SK-N-SH treated with all-trans-retinoic acid at 6 μM for 48 hours (cell line): Measurements from ENCODE around the gene SEMA6B.

ENCODE experiments used
- ATAC-seq: fragments of 200-7000 bp; cut with Tn5 transposase; 3 replicates; pipeline ENCODE4 v1.9.1; 2020; ENCODE audit warnings: mild to moderate bottlenecking, moderate library complexity
- ARNTL ChIP-seq: fragments of 450-650 bp; formaldehyde crosslinking; IDR thresholded peaks from 2 replicates; pipeline ENCODE4 v1.5.0; 2020; ENCODE audit warnings: low read depth, mild to moderate bottlenecking, moderate library complexity, borderline replicate concordance
- BACH2 ChIP-seq: fragments of 250-450 bp; sonication (Bioruptor Pico); IDR thresholded peaks from 2 replicates; pipeline ENCODE4 v1.9.0; 2021; ENCODE audit warnings: mild to moderate bottlenecking, borderline replicate concordance
- CSDC2 ChIP-seq: fragments of 250-450 bp; sonication (Bioruptor Pico); IDR thresholded peaks from 2 replicates; pipeline ENCODE4 v1.5.0; 2020; ENCODE audit warnings: mild to moderate bottlenecking, moderate library complexity
- ESRRG ChIP-seq: fragments of 250-450 bp; sonication (Bioruptor Pico); IDR thresholded peaks from 2 replicates; pipeline ENCODE4 v1.6.1; 2021; ENCODE audit warnings: mild to moderate bottlenecking
- GLIS3 ChIP-seq: fragments of 250-450 bp; sonication (Bioruptor Pico); IDR thresholded peaks from 2 replicates; pipeline ENCODE4 v1.5.0; 2020; ENCODE audit warnings: mild to moderate bottlenecking, moderate library complexity
- ISL1 ChIP-seq: fragments of 250-450 bp; sonication (Bioruptor Pico); IDR thresholded peaks from 2 replicates; pipeline ENCODE4 v2.1.2; 2022; ENCODE audit warnings: mild to moderate bottlenecking, moderate library complexity
- OSR1 ChIP-seq: fragments of 250-450 bp; sonication (Bioruptor Pico); IDR thresholded peaks from 2 replicates; pipeline ENCODE4 v1.8.0; 2022; ENCODE audit warnings: moderate library complexity, mild to moderate bottlenecking, inconsistent platforms
- PATZ1 ChIP-seq: fragments of 250-450 bp; sonication (Bioruptor Pico); IDR thresholded peaks from 2 replicates; pipeline ENCODE4 v1.8.0; 2020; ENCODE audit warnings: mild to moderate bottlenecking, moderate library complexity, borderline replicate concordance
- POU6F1 ChIP-seq: fragments of 250-450 bp; sonication (Bioruptor Pico); IDR thresholded peaks from 2 replicates; pipeline ENCODE4 v1.8.0; 2021; ENCODE audit warnings: low read depth, mild to moderate bottlenecking, moderate library complexity, borderline replicate concordance
- RARB ChIP-seq: fragments of 250-450 bp; sonication (Bioruptor Pico); IDR thresholded peaks from 2 replicates; pipeline ENCODE4 v1.8.0; 2021; ENCODE audit warnings: mild to moderate bottlenecking, moderate library complexity
- SNAI2 ChIP-seq: fragments of 250-450 bp; sonication (Bioruptor Pico); IDR thresholded peaks from 2 replicates; pipeline ENCODE4 v1.5.0; 2020; ENCODE audit warnings: mild to moderate bottlenecking, moderate library complexity
- TCF4 ChIP-seq: fragments of 250-450 bp; sonication (Bioruptor Pico); IDR thresholded peaks from 2 replicates; pipeline ENCODE4 v1.8.0; 2021; ENCODE audit warnings: mild to moderate bottlenecking, moderate library complexity, borderline replicate concordance
- TOX ChIP-seq: fragments of 250-450 bp; sonication (Bioruptor Pico); IDR thresholded peaks from 2 replicates; pipeline ENCODE4 v1.8.0; 2021; ENCODE audit warnings: mild to moderate bottlenecking, moderate library complexity, borderline replicate concordance
- ZC3H10 ChIP-seq: fragments of 250-450 bp; sonication (Bioruptor Pico); IDR thresholded peaks from 2 replicates; pipeline ENCODE4 v1.5.1; 2021; ENCODE audit warnings: mild to moderate bottlenecking, moderate library complexity
- ZFP3 ChIP-seq: fragments of 250-450 bp; sonication (Bioruptor Pico); IDR thresholded peaks from 2 replicates; pipeline ENCODE4 v1.5.0; 2020; ENCODE audit warnings: mild to moderate bottlenecking, moderate library complexity
- ZFP30 ChIP-seq: fragments of 450-650 bp; formaldehyde crosslinking; IDR thresholded peaks from 2 replicates; pipeline ENCODE4 v1.5.0; 2022; ENCODE audit warnings: mild to moderate bottlenecking, moderate library complexity
- ZNF565 ChIP-seq: fragments of 450-650 bp; formaldehyde crosslinking; conservative IDR thresholded peaks from 2 replicates; pipeline ENCODE4 v1.5.0; 2020; ENCODE audit warnings: low read depth, mild to moderate bottlenecking, moderate library complexity
- ZNF70 ChIP-seq: fragments of 450-650 bp; formaldehyde crosslinking; IDR thresholded peaks from 2 replicates; pipeline ENCODE4 v1.5.0; 2020; ENCODE audit warnings: mild to moderate bottlenecking, moderate library complexity
- TF ChIP-seq, protein P1 (sequence below): fragments of 250-450 bp; sonication (Bioruptor Pico); IDR thresholded peaks from 2 replicates; pipeline ENCODE4 v1.5.1; 2020; ENCODE audit warnings: low read depth, mild to moderate bottlenecking, moderate library complexity
- TF ChIP-seq, protein P2 (sequence below): fragments of 250-450 bp; sonication (Bioruptor Pico); IDR thresholded peaks from 2 replicates; pipeline ENCODE4 v1.5.0; 2020; ENCODE audit warnings: mild to moderate bottlenecking, moderate library complexity
- TF ChIP-seq, protein P3 (sequence below): fragments of 250-450 bp; sonication (Bioruptor Pico); IDR thresholded peaks from 2 replicates; pipeline ENCODE4 v1.5.1; 2021; ENCODE audit warnings: mild to moderate bottlenecking, moderate library complexity

The SEMA6B gene

DNA sequence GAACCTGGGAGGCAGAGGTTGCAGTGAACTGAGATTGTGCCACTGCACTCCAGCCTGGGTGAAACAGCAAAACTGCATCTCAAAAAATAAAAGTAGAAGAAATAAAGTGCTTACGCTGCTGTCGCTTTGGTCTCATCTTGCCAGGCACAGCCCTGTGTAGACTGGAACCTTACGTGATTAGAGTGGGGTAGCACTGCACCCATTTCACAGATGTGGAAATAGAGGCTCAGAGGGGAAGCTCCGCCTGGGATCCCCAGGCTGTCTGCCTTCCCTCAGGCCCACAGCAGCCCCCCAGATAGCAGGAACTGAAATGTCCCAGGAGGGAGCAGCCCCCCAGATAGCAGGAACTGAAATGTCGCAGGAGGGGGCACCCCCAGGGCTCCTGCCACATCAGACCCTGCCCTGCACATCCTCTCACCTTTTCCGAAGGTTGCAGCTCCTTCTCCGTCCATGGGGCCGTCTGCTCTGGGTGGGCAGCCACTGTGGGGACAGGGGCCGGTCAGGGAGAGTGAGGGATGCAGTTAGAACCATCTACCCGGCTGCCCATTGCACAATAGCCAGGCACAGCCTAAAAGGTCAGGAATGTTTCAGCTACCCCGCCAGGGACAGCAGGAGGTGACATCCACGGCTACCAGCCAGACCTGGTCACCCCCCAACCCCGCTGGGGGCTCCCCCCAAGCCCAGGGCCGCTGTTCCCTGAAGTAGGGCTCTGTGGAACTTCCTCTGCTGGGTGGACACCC is 43.1 kb downstream of the SEMA6B start:
- ATAC-seq, result no peak
- TF ChIP-seq ZNF70 (CRISPR knock-in tag) (no peak), SNAI2 (no peak), TCF4 (CRISPR knock-in tag) (no peak), ZC3H10 (CRISPR knock-in tag) (no peak), GLIS3 (CRISPR knock-in tag) (no peak), POU6F1 (CRISPR knock-in tag) (no peak), BACH2 (CRISPR knock-in tag) (no peak), ARNTL (CRISPR knock-in tag) (no peak), CSDC2 (CRISPR knock-in tag) (no peak), ZFP3 (CRISPR knock-in tag) (no peak), TOX (CRISPR knock-in tag) (no peak), RARB (no peak), ESRRG (CRISPR knock-in tag) (no peak), ISL1 (CRISPR knock-in tag) (no peak), PATZ1 (CRISPR knock-in tag) (no peak), ZNF565 (CRISPR knock-in tag) (no peak), OSR1 (CRISPR knock-in tag) (no peak)
- TF ChIP-seq, protein P1, sequence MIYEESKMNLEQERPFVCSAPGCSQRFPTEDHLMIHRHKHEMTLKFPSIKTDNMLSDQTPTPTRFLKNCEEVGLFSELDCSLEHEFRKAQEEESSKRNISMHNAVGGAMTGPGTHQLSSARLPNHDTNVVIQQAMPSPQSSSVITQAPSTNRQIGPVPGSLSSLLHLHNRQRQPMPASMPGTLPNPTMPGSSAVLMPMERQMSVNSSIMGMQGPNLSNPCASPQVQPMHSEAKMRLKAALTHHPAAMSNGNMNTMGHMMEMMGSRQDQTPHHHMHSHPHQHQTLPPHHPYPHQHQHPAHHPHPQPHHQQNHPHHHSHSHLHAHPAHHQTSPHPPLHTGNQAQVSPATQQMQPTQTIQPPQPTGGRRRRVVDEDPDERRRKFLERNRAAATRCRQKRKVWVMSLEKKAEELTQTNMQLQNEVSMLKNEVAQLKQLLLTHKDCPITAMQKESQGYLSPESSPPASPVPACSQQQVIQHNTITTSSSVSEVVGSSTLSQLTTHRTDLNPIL (CRISPR knock-in tag), result no peak
- TF ChIP-seq, protein P2, sequence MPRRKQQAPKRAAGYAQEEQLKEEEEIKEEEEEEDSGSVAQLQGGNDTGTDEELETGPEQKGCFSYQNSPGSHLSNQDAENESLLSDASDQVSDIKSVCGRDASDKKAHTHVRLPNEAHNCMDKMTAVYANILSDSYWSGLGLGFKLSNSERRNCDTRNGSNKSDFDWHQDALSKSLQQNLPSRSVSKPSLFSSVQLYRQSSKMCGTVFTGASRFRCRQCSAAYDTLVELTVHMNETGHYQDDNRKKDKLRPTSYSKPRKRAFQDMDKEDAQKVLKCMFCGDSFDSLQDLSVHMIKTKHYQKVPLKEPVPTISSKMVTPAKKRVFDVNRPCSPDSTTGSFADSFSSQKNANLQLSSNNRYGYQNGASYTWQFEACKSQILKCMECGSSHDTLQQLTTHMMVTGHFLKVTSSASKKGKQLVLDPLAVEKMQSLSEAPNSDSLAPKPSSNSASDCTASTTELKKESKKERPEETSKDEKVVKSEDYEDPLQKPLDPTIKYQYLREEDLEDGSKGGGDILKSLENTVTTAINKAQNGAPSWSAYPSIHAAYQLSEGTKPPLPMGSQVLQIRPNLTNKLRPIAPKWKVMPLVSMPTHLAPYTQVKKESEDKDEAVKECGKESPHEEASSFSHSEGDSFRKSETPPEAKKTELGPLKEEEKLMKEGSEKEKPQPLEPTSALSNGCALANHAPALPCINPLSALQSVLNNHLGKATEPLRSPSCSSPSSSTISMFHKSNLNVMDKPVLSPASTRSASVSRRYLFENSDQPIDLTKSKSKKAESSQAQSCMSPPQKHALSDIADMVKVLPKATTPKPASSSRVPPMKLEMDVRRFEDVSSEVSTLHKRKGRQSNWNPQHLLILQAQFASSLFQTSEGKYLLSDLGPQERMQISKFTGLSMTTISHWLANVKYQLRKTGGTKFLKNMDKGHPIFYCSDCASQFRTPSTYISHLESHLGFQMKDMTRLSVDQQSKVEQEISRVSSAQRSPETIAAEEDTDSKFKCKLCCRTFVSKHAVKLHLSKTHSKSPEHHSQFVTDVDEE (CRISPR knock-in tag), result no peak

GRCh38 chr19:4515732-4516131 is 43.8 kb downstream of the SEMA6B start:
- no peak for ATAC-seq
- no peak for TF ChIP-seq CSDC2 (CRISPR knock-in tag)

- ATAC-seq, result no peak
- TF ChIP-seq ESRRG (CRISPR knock-in tag) (no peak), TCF4 (CRISPR knock-in tag) (no peak), PATZ1 (CRISPR knock-in tag) (no peak), BACH2 (CRISPR knock-in tag) (no peak), ZFP3 (CRISPR knock-in tag) (no peak), SNAI2 (no peak), CSDC2 (CRISPR knock-in tag) (no peak), ZFP30 (CRISPR knock-in tag) (no peak)
- TF ChIP-seq, protein P1 (CRISPR knock-in tag), result no peak
- TF ChIP-seq, protein P3, sequence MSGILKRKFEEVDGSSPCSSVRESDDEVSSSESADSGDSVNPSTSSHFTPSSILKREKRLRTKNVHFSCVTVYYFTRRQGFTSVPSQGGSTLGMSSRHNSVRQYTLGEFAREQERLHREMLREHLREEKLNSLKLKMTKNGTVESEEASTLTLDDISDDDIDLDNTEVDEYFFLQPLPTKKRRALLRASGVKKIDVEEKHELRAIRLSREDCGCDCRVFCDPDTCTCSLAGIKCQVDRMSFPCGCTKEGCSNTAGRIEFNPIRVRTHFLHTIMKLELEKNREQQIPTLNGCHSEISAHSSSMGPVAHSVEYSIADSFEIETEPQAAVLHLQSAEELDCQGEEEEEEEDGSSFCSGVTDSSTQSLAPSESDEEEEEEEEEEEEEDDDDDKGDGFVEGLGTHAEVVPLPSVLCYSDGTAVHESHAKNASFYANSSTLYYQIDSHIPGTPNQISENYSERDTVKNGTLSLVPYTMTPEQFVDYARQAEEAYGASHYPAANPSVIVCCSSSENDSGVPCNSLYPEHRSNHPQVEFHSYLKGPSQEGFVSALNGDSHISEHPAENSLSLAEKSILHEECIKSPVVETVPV (CRISPR knock-in tag), result no peak
Measured at GRCh38 chr19:4513248-4513647, 46.2 kb downstream of the SEMA6B start.
